ENCODE measurements around the gene ADAMTS14.

Gene ADAMTS14

GRCh38 chr10:70760271-70760787 is 88.0 kb downstream of the ADAMTS14 start:
- no peak overlapping the region for H2AFZ ChIP-seq (ENCODE audit: low read depth, low read length)
- H3K36me3 ChIP-seq (ENCODE audit: insufficient read depth, low read length) = no peaks in the 10 kb centered on the region
- peaks cover 30% of the 10 kb centered on the region for H3K4me1 ChIP-seq (ENCODE audit: insufficient read depth, low read length)
- ATAC-seq (ENCODE audit: insufficient read depth, low read depth) (no peak; the same call in 1 of the 3 replicates), DNase-seq (no peak)
- no peak overlapping the region for H3K4me2 ChIP-seq (ENCODE audit: insufficient read depth, low read length)
- H3K27ac ChIP-seq (ENCODE audit: low read length) = no peak overlapping the region
- no peak overlapping the region for H3K9ac ChIP-seq (ENCODE audit: low read depth, low read length)
- H3K4me3 ChIP-seq (ENCODE audit: low read depth in 1 of 2, low read length in 2 of 2) = no peak overlapping the region
- H3K9me3 ChIP-seq (ENCODE audit: insufficient read depth, low read length, severe bottlenecking) = peaks cover 3% of the 10 kb centered on the region
- H3K27me3 ChIP-seq (ENCODE audit: insufficient read depth, low read length, poor library complexity) = no peaks in the 10 kb centered on the region
- no peaks in the 10 kb centered on the region for H3K79me2 ChIP-seq (ENCODE audit: insufficient read depth, low read length)
- no peak for TF ChIP-seq CTCF (IDR thresholded peaks at IDR 0.05; ENCODE audit: borderline replicate concordance, extremely low read depth, low read length, poor library complexity, severe bottlenecking)
- TF ChIP-seq EZH2 (IDR thresholded peaks at IDR 0.05; ENCODE audit: borderline replicate concordance, low read depth, low read length, severe bottlenecking) = no peak
- no peaks in the 10 kb centered on the region for H4K20me1 ChIP-seq (ENCODE audit: insufficient read depth, low read length)

DNA sequence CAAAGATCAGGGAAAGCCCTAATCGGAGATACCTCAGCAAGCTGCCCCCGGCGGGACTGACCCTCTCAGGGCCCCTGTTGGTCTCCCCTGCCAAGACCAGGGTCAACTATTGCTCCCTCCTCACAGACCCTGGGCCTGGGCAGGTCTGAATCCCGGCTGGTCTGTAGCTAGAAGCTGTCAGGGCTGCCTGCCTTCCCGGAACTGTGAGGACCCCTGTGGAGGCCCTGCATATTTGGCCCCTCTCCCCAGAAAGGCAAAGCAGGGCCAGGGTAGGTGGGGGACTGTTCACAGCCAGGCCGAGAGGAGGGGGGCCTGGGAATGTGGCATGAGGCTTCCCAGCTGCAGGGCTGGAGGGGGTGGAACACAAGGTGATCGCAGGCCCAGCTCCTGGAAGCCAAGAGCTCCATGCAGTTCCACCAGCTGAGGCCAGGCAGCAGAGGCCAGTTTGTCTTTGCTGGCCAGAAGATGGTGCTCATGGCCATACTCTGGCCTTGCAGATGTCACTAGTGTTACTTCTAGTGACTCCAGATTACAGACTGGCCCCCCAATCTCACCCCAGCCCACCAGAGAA is 88.8 kb downstream of the ADAMTS14 start:
- no peaks in the 10 kb centered on the region for H3K27me3 ChIP-seq (ENCODE audit: insufficient read depth, low read length, poor library complexity)
- H3K36me3 ChIP-seq (ENCODE audit: insufficient read depth, low read length) = no peaks in the 10 kb centered on the region
- H3K27ac ChIP-seq (ENCODE audit: low read length) = no peak overlapping the region
- DNase-seq (no peak), ATAC-seq (ENCODE audit: insufficient read depth, low read depth) (no peak)
- H3K4me3 ChIP-seq (ENCODE audit: low read depth in 1 of 2, low read length in 2 of 2) = no peak overlapping the region
- no peak overlapping the region for H2AFZ ChIP-seq (ENCODE audit: low read depth, low read length)
- H3K9me3 ChIP-seq (ENCODE audit: insufficient read depth, low read length, severe bottlenecking) = peaks cover 11% of the 10 kb centered on the region
- peaks cover 30% of the 10 kb centered on the region for H3K4me1 ChIP-seq (ENCODE audit: insufficient read depth, low read length)
- H3K4me2 ChIP-seq (ENCODE audit: insufficient read depth, low read length) = no peak overlapping the region
- no peak overlapping the region for H3K9ac ChIP-seq (ENCODE audit: low read depth, low read length)
- no peak for TF ChIP-seq EZH2 (IDR thresholded peaks at IDR 0.05; ENCODE audit: borderline replicate concordance, low read depth, low read length, severe bottlenecking)
- H4K20me1 ChIP-seq (ENCODE audit: insufficient read depth, low read length) = no peaks in the 10 kb centered on the region
- no peaks in the 10 kb centered on the region for H3K79me2 ChIP-seq (ENCODE audit: insufficient read depth, low read length)

- no peak for DNase-seq
- Histone ChIP-seq H3K27ac (ENCODE audit: low read length) (no peak overlapping the region), H3K36me3 (ENCODE audit: insufficient read depth, low read length) (no peaks in the 10 kb centered on the region), H2AFZ (ENCODE audit: low read depth, low read length) (no peak overlapping the region), H4K20me1 (ENCODE audit: insufficient read depth, low read length) (no peaks in the 10 kb centered on the region), H3K4me1 (ENCODE audit: insufficient read depth, low read length) (peaks cover 30% of the 10 kb centered on the region), H3K79me2 (ENCODE audit: insufficient read depth, low read length) (no peaks in the 10 kb centered on the region), H3K9me3 (ENCODE audit: insufficient read depth, low read length, severe bottlenecking) (peaks cover 19% of the 10 kb centered on the region), H3K4me2 (ENCODE audit: insufficient read depth, low read length) (no peak overlapping the region), H3K4me3 (ENCODE audit: low read depth in 1 of 2, low read length in 2 of 2) (no peak overlapping the region), H3K27me3 (ENCODE audit: insufficient read depth, low read length, poor library complexity) (no peaks in the 10 kb centered on the region), H3K9ac (ENCODE audit: low read depth, low read length) (no peak overlapping the region)
- ATAC-seq (ENCODE audit: insufficient read depth, low read depth) = no peak
- TF ChIP-seq EZH2 (IDR thresholded peaks at IDR 0.05; ENCODE audit: borderline replicate concordance, low read depth, low read length, severe bottlenecking) = no peak
- no peak for TF ChIP-seq CTCF (IDR thresholded peaks at IDR 0.05; ENCODE audit: borderline replicate concordance, extremely low read depth, low read length, poor library complexity, severe bottlenecking)
Measured at GRCh38 chr10:70761727-70762350, 89.5 kb downstream of the ADAMTS14 start.

DNA sequence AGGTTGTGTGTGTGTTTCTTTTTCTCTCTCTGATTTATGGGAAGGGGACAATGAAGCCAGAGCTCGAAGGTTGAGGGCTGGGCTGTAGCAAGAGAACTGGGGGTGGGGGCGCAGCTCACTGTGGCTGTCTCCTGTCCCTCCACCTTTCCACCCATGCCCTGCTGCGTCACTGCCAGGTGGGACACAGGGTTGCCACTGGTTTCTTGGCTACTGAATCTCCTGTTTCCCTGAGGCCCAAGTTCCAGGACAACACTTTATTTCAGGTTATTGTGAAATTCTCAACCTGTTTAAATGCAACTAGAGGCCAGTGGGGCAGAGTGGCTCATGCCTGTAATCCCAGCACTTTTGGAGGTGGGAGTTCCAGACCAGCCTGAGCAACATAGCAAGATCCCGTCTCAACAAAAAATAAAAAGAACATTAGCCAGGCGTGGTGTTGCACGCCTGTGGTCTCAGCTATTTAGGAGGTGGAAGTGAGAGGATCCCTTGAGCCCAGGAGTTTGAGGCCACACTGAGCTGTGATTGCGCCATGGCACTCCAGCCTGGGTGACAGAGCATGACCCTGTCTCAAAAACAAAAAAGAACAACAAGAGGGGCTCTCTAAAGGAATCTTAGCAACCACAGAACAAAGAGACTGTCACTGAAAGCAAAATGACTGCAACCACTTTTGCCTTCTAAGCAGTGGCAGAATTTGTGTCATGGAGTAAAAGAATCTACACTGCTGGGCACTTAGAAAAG is 90.3 kb downstream of the ADAMTS14 start:
- Histone ChIP-seq H3K9me3 (ENCODE audit: insufficient read depth, low read length, severe bottlenecking) (peaks cover 20% of the 10 kb centered on the region), H3K4me1 (ENCODE audit: insufficient read depth, low read length) (peaks cover 30% of the 10 kb centered on the region), H3K9ac (ENCODE audit: low read depth, low read length) (no peak overlapping the region), H2AFZ (ENCODE audit: low read depth, low read length) (no peak overlapping the region), H3K36me3 (ENCODE audit: insufficient read depth, low read length) (no peaks in the 10 kb centered on the region), H4K20me1 (ENCODE audit: insufficient read depth, low read length) (no peaks in the 10 kb centered on the region), H3K79me2 (ENCODE audit: insufficient read depth, low read length) (no peaks in the 10 kb centered on the region), H3K27me3 (ENCODE audit: insufficient read depth, low read length, poor library complexity) (no peaks in the 10 kb centered on the region), H3K4me3 (ENCODE audit: low read depth in 1 of 2, low read length in 2 of 2) (no peak overlapping the region), H3K27ac (ENCODE audit: low read length) (no peak overlapping the region), H3K4me2 (ENCODE audit: insufficient read depth, low read length) (no peak overlapping the region)
- ATAC-seq (ENCODE audit: insufficient read depth, low read depth) = no peak
- no peak for DNase-seq
- no peak for TF ChIP-seq CTCF (IDR thresholded peaks at IDR 0.05; ENCODE audit: borderline replicate concordance, extremely low read depth, low read length, poor library complexity, severe bottlenecking)
- TF ChIP-seq EZH2 (IDR thresholded peaks at IDR 0.05; ENCODE audit: borderline replicate concordance, low read depth, low read length, severe bottlenecking) = no peak
